Activated T-helper 1 cell treated with Interleukin-2 at 50 U/mL for 16 hours (primary cell): ENCODE data around the gene UBA3.

Experiments used
- DNase-seq: peaks from one replicate; pipeline ENCODE4 v3.0.0-alpha.2; 2020; ENCODE audit warnings: low read depth

The UBA3 gene

GRCh38 chr3:69011096-69011730 lies 69.0 kb downstream of the UBA3 start:
- DNase-seq = no peak

GRCh38 chr3:69009559-69010410 lies 70.4 kb downstream of the UBA3 start:
- DNase-seq = no peak

GRCh38 chr3:69008980-69009379 lies 71.2 kb downstream of the UBA3 start:
- no peak for DNase-seq

- DNase-seq = no peak
Measured at GRCh38 chr3:69005791-69006482, 74.2 kb downstream of the UBA3 start.

GRCh38 chr3:69005071-69005790 lies 74.9 kb downstream of the UBA3 start:
- DNase-seq = no peak
